Psoas muscle (tissue), 8 donors: ENCODE results near the gene CCDC34. TPM values are rescaled to one million over a fixed set of nuclear protein-coding genes. Genes with fewer than 3 reads are reported as not detected.

ENCODE experiments used
- ATAC-seq, 4 donors: fragments of 200-7000 bp; cut with Tn5 transposase; one replicate each; pipeline ENCODE4 v1.9.1; 2020; ENCODE audit warnings: moderate library complexity in 3 of 4, mild to moderate bottlenecking in 2 of 4
- DNase-seq, 2 donors: peaks; one replicate each; pipeline ENCODE4 v3.0.0-alpha.2; 2020
- H3K27ac ChIP-seq: fragments of 200-600 bp; one replicate; pipeline ENCODE4 v1.8.0; 2022
- H3K27me3 ChIP-seq, 3 donors: fragments of 200-600 bp in 1 of 3; one replicate each; pipeline versions ENCODE4 v1.6.1 to v1.8.0; 2013 to 2022; ENCODE audit warnings: low read length in 2 of 3, mild to moderate bottlenecking in 2 of 3, moderate library complexity in 1 of 3; ENCODE audit not compliant: insufficient read depth in 3 of 3
- H3K36me3 ChIP-seq, 2 donors: fragments of 200-600 bp in 1 of 2; one replicate each; pipeline versions ENCODE4 v1.6.1 to v1.8.0; 2013 to 2022; ENCODE audit warnings: low read depth in 1 of 2, mild to moderate bottlenecking in 1 of 2, moderate library complexity in 1 of 2; ENCODE audit not compliant: insufficient read depth in 1 of 2
- H3K4me1 ChIP-seq: fragments of 200-600 bp; one replicate; pipeline ENCODE4 v1.8.0; 2022
- H3K4me3 ChIP-seq: fragments of 200-600 bp; one replicate; pipeline ENCODE4 v1.8.0; 2022; ENCODE audit warnings: mild to moderate bottlenecking
- H3K9me3 ChIP-seq: fragments of 200-600 bp; one replicate; pipeline ENCODE4 v1.8.0; 2022
- CTCF ChIP-seq: fragments of 200-600 bp; IDR thresholded peaks from one replicate; pipeline ENCODE4 v1.8.0; 2022; ENCODE audit warnings: antibody characterized with exemption
- WGBS, 3 donors: extraction: QIAGEN DNeasy Blood & Tissue Kit; methylation state at CpG; one replicate each; pipeline versions ENCODE4 v1.1.6 to v1.1.7; 2013; 5-methylcytosine and 5-hydroxymethylcytosine counted together
- intact Hi-C, 2 donors: fragments of 100-400 bp; cut with DNase I; formaldehyde crosslinking; loops; one replicate each; pipeline versions ENCODE4 v1.11.0 to v1.14.2; 2022
- polyA plus RNA-seq, 3 donors: library from polyadenylated mRNA; stranded (reverse); fragments of 200-250 nt; gene quantifications; one replicate each; pipeline ENCODE4 v1.2.3, GENCODE V29; 2013
- total RNA-seq, 4 donors: library from RNA; stranded (reverse); fragmentation: NEBNext Ultra II Directional in 2 of 4; extraction: Animal tissue kit (Norgen Biotek cat#: 25700) in 2 of 4; gene quantifications; one replicate each; pipeline versions ENCODE4 v1.2.1 to v1.2.4, GENCODE V29; 2021 to 2023
- donor health status: healthy with polysubstance abuse.
- donor health status: DM: no; HTN: no; CAD: no; lungs with moderate emphysema.
- donor health status: Bipolar disorder and iron deficiency.
- donor health status: healthy.
- donor health status: DM: yes; HTN: yes; CAD: no.
- donor health status: DM: no; HTN: no; CAD: no.
- donor health status: DM: no; HTN: no; CAD: no.
- donor health status: DM: yes; HTN: yes; CAD: no.

Gene CCDC34
- total and polyA plus RNA-seq, 7 donors, result 1.9 to 7.6 (median 3.4) TPM

- H3K36me3 ChIP-seq, result no peaks in the 10 kb centered on the region
- WGBS, 3 donors, result 92 to 96% (median 92%) methylated on average over 5 of the region's 5 CpGs
Observed at GRCh38 chr11:27401833-27402316, 38.9 kb upstream of the CCDC34 start.

GRCh38 chr11:27401280-27401832 is 38.3 kb upstream of the CCDC34 start:
- Histone ChIP-seq H3K4me3 (no peak overlapping the region), H3K9me3 (no peaks in the 10 kb centered on the region), H3K4me1 (no peaks in the 10 kb centered on the region), H3K36me3 (no peaks in the 10 kb centered on the region), H3K27me3 (no peaks in the 10 kb centered on the region), H3K27ac (no peak overlapping the region)
- intact Hi-C loops, result no loop called here
- no peak for ATAC-seq
- TF ChIP-seq CTCF, result no peak
- no peak for DNase-seq
- 85 to 95% (median 92%) methylated on average over 5 of the region's 5 CpGs for WGBS, 3 donors

More at GRCh38 chr11:27401833-27402316, 38.9 kb upstream of the CCDC34 start:
- ATAC-seq, result no peak
- no peaks in the 10 kb centered on the region for H3K27me3 ChIP-seq
- intact Hi-C loops, result no loop called here
- H3K4me1 ChIP-seq, result no peaks in the 10 kb centered on the region
- no peak for DNase-seq
- no peaks in the 10 kb centered on the region for H3K9me3 ChIP-seq
- H3K27ac ChIP-seq, result no peak overlapping the region
- H3K4me3 ChIP-seq, result no peak overlapping the region
- TF ChIP-seq CTCF, result no peak

GRCh38 chr11:27398400-27398770 is 35.4 kb upstream of the CCDC34 start:
- intact Hi-C loops, result no loop called here
- DNase-seq (no peak), ATAC-seq (no peak)
- H3K4me3 ChIP-seq, result no peak overlapping the region
- no peak overlapping the region for H3K27ac ChIP-seq
- H3K36me3 ChIP-seq, result no peaks in the 10 kb centered on the region
- H3K27me3 ChIP-seq, result no peaks in the 10 kb centered on the region
- TF ChIP-seq CTCF, result no peak
- H3K9me3 ChIP-seq, result no peaks in the 10 kb centered on the region
- 67 to 76% (median 69%) methylated on average over 3 of the region's 3 CpGs for WGBS, 3 donors
- peaks cover 9% of the 10 kb centered on the region for H3K4me1 ChIP-seq

GRCh38 chr11:27397624-27398399 is 34.8 kb upstream of the CCDC34 start:
- H3K4me1 ChIP-seq, result peaks cover 9% of the 10 kb centered on the region
- ATAC-seq (no peak), DNase-seq (no peak)
- no peak overlapping the region for H3K4me3 ChIP-seq
- no peaks in the 10 kb centered on the region for H3K9me3 ChIP-seq
- no peaks in the 10 kb centered on the region for H3K36me3 ChIP-seq
- no peak for TF ChIP-seq CTCF
- H3K27me3 ChIP-seq, result no peaks in the 10 kb centered on the region
- 72 to 79% (median 78%) methylated on average over 9 of the region's 9 CpGs for WGBS, 3 donors
- no peak overlapping the region for H3K27ac ChIP-seq
- intact Hi-C loops, result no loop called here
